A549 (cell line): Measurements from ENCODE around the gene SLC26A9. TPM values are rescaled to one million over a fixed set of nuclear protein-coding genes. Genes with fewer than 3 reads are reported as not detected.

Source experiments
- ATAC-seq, 2 experiments: fragments of 200-7000 bp in 1 of 2; fragments of >200 bp in 1 of 2; cut with Nextera tagmentation in 1 of 2; cut with Tn5 transposase in 1 of 2; 3 replicates each; pipeline versions ENCODE4 v1.8.0 to v1.9.1; 2018 to 2020; ENCODE audit warnings: mild to moderate bottlenecking in 1 of 2, moderate library complexity in 1 of 2
- CTCF ChIA-PET: fragments of 300-600 bp; sonication (Branson Sonifier 250); formaldehyde crosslinking; extraction: SDS; loops from one replicate; lab custom pipeline; 2021; ENCODE audit warnings: antibody characterized with exemption, inconsistent platforms; lab: Yijun Ruan, JAX
- POLR2A ChIA-PET: fragments of 350-600 bp; formaldehyde crosslinking; extraction: SDS; loops from one replicate; lab custom pipeline; 2021; ENCODE audit warnings: antibody characterized with exemption, inconsistent platforms; lab: Yijun Ruan, JAX
- DNase-seq, 2 experiments: peaks; one replicate each; pipeline versions ENCODE4 v3.0.0 to v3.0.0-alpha.2; 2011 to 2016; ENCODE audit warnings: low read depth in 1 of 2, low spot score in 1 of 2
- FAIRE-seq: peaks from 2 replicates; lab custom pipeline; 2011; peaks lifted over from hg19 to GRCh38; lab: Jason Lieb, UNC
- H3K27ac ChIP-seq, 2 experiments: fragments of >200 bp; sonication (Bioruptor Twin); formaldehyde crosslinking; 3 replicates each; pipeline ENCODE4 v1.5.1; 2016 to 2017
- H3K4me1 ChIP-seq: fragments of >200 bp; sonication (Bioruptor Twin); formaldehyde crosslinking; 3 replicates; pipeline ENCODE4 v1.6.1; 2016
- H3K4me2 ChIP-seq: fragments of >200 bp; sonication (Bioruptor Twin); formaldehyde crosslinking; 3 replicates; pipeline ENCODE4 v1.6.1; 2016
- H3K4me3 ChIP-seq: fragments of >200 bp; sonication (Bioruptor Twin); formaldehyde crosslinking; 3 replicates; pipeline ENCODE4 v1.5.1; 2016
- H3K9me3 ChIP-seq: fragments of >200 bp; sonication (Bioruptor Twin); formaldehyde crosslinking; 3 replicates; pipeline ENCODE4 v1.6.1; 2016
- CHD2 ChIP-seq: fragments of 150-350 bp; IDR thresholded peaks from 2 replicates; pipeline ENCODE4 v1.6.1; 2014; ENCODE audit warnings: low read length; ENCODE audit not compliant: partially characterized antibody
- EHMT2 ChIP-seq: fragments of 200-600 bp; sonication (generic); IDR thresholded peaks from 2 replicates; pipeline ENCODE4 v1.6.1; 2016; ENCODE audit warnings: antibody characterized with exemption, low read depth, mild to moderate bottlenecking, moderate library complexity
- EP300 ChIP-seq, 2 experiments: fragments of >200 bp; sonication (Bioruptor Twin); formaldehyde crosslinking; IDR thresholded peaks; 2 replicates in 1 of 2; 3 replicates in 1 of 2; pipeline ENCODE4 v1.6.1; 2016 to 2017
- GATA3 ChIP-seq: IDR thresholded peaks from 2 replicates; pipeline ENCODE4 v1.6.1; 2012; ENCODE audit warnings: borderline replicate concordance
- HOXB5 ChIP-seq: fragments of 250-450 bp; sonication (Bioruptor Pico); IDR thresholded peaks from 2 replicates; pipeline ENCODE4 v1.5.0; 2020; ENCODE audit warnings: mild to moderate bottlenecking, moderate library complexity
- MAFK ChIP-seq: fragments of 450-650 bp; IDR thresholded peaks from 2 replicates; pipeline ENCODE4 v1.6.1; 2014; ENCODE audit not compliant: partially characterized antibody
- MAZ ChIP-seq: fragments of 150-350 bp; IDR thresholded peaks from 2 replicates; pipeline ENCODE4 v1.6.1; 2014; ENCODE audit warnings: antibody characterized with exemption, low read depth, low read length, borderline replicate concordance
- NR3C1 ChIP-seq: fragments of >200 bp; sonication (Bioruptor Twin); formaldehyde crosslinking; IDR thresholded peaks from 3 replicates; pipeline ENCODE4 v1.6.1; 2017
- POLR2A ChIP-seq: IDR thresholded peaks from 2 replicates; pipeline ENCODE4 v1.6.1; 2012; ENCODE audit warnings: mild to moderate bottlenecking, low read length
- RARB ChIP-seq: fragments of 250-450 bp; sonication (Bioruptor Pico); IDR thresholded peaks from 2 replicates; pipeline ENCODE4 v1.8.0; 2021; ENCODE audit warnings: mild to moderate bottlenecking, moderate library complexity
- TFCP2L1 ChIP-seq: fragments of 250-450 bp; sonication (Bioruptor Pico); IDR thresholded peaks from 2 replicates; pipeline ENCODE4 v1.5.0; 2021; ENCODE audit warnings: mild to moderate bottlenecking
- WGBS: methylation state at CpG from one replicate; pipeline ENCODE4 v1.1.6; 2017; ENCODE audit errors: missing lambda C conversion rate; 5-methylcytosine and 5-hydroxymethylcytosine counted together
- polyA plus RNA-seq, 4 experiments: library from polyadenylated mRNA; depleted of rRNA in 3 of 4; stranded (reverse); fragments of >200 nt; fragmentation: RNase III in 1 of 4; extraction: RNeasy Plus Mini Kit Qiagen cat#74134 plus additional on column Dnase treatment in 1 of 4; gene quantifications; 2 replicates in 3 of 4; 3 replicates in 1 of 4; pipeline ENCODE4 v1.2.3, GENCODE V29; 2011 to 2017
- TF ChIP-seq, protein P1 (sequence below): IDR thresholded peaks from 2 replicates; pipeline ENCODE4 v1.6.1; 2012
- TF ChIP-seq, protein P2 (sequence below): IDR thresholded peaks from 2 replicates; pipeline ENCODE4 v1.6.1; 2012; ENCODE audit warnings: low read depth, borderline replicate concordance
- TF ChIP-seq, protein P3 (sequence below): fragments of 200-600 bp; sonication (generic); IDR thresholded peaks from 2 replicates; pipeline ENCODE4 v1.6.1; 2016; ENCODE audit warnings: antibody characterized with exemption, mild to moderate bottlenecking, moderate library complexity
- TF ChIP-seq, protein P4 (sequence below): fragments of 250-450 bp; sonication (Bioruptor Pico); IDR thresholded peaks from 2 replicates; pipeline ENCODE4 v1.5.0; 2021; ENCODE audit warnings: mild to moderate bottlenecking, moderate library complexity, borderline replicate concordance

Gene SLC26A9
- polyA plus RNA-seq, 2 of the 4 experiments (the other 2 are of a cell fraction) = 0.18 to 0.98 TPM

DNA sequence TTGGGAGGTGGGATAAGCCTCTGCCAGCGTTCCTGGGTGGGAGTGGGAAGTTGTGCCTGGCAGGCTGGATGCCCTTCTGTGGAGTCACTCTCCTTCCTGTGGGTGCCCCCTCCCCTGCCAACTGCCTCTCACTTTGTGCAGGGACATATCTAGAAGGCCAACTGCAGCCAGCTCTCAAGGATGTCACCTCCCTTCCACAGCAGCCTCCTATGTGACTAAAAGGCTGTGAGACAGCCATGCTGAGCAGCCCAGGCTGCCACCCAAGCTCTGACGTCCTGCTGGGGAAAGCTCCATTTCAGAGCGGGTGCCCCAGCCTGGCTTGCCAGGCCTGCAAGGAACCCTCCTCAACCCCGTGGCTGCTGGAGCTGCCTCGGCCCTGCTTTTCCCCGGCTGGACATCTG is 19.6 kb upstream of the SLC26A9 start:
- no peak for TF ChIP-seq GATA3
- TF ChIP-seq NR3C1 = no peak
- TF ChIP-seq POLR2A = no peak
- no peak for TF ChIP-seq EHMT2
- no peak for TF ChIP-seq EP300 (IDR thresholded peaks at IDR 0.05)
- TF ChIP-seq, protein P1, sequence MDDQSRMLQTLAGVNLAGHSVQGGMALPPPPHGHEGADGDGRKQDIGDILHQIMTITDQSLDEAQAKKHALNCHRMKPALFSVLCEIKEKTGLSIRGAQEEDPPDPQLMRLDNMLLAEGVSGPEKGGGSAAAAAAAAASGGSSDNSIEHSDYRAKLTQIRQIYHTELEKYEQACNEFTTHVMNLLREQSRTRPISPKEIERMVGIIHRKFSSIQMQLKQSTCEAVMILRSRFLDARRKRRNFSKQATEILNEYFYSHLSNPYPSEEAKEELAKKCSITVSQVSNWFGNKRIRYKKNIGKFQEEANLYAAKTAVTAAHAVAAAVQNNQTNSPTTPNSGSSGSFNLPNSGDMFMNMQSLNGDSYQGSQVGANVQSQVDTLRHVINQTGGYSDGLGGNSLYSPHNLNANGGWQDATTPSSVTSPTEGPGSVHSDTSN = no peak
- TF ChIP-seq, protein P2, sequence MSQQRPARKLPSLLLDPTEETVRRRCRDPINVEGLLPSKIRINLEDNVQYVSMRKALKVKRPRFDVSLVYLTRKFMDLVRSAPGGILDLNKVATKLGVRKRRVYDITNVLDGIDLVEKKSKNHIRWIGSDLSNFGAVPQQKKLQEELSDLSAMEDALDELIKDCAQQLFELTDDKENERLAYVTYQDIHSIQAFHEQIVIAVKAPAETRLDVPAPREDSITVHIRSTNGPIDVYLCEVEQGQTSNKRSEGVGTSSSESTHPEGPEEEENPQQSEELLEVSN = no peak
- TF ChIP-seq HOXB5 (CRISPR knock-in tag) = no peak
- no peak for TF ChIP-seq MAFK
- TF ChIP-seq, protein P3, sequence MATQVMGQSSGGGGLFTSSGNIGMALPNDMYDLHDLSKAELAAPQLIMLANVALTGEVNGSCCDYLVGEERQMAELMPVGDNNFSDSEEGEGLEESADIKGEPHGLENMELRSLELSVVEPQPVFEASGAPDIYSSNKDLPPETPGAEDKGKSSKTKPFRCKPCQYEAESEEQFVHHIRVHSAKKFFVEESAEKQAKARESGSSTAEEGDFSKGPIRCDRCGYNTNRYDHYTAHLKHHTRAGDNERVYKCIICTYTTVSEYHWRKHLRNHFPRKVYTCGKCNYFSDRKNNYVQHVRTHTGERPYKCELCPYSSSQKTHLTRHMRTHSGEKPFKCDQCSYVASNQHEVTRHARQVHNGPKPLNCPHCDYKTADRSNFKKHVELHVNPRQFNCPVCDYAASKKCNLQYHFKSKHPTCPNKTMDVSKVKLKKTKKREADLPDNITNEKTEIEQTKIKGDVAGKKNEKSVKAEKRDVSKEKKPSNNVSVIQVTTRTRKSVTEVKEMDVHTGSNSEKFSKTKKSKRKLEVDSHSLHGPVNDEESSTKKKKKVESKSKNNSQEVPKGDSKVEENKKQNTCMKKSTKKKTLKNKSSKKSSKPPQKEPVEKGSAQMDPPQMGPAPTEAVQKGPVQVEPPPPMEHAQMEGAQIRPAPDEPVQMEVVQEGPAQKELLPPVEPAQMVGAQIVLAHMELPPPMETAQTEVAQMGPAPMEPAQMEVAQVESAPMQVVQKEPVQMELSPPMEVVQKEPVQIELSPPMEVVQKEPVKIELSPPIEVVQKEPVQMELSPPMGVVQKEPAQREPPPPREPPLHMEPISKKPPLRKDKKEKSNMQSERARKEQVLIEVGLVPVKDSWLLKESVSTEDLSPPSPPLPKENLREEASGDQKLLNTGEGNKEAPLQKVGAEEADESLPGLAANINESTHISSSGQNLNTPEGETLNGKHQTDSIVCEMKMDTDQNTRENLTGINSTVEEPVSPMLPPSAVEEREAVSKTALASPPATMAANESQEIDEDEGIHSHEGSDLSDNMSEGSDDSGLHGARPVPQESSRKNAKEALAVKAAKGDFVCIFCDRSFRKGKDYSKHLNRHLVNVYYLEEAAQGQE = no peak
- TF ChIP-seq RARB = no peak
- no peak for TF ChIP-seq TFCP2L1 (CRISPR knock-in tag)
- TF ChIP-seq, protein P4, sequence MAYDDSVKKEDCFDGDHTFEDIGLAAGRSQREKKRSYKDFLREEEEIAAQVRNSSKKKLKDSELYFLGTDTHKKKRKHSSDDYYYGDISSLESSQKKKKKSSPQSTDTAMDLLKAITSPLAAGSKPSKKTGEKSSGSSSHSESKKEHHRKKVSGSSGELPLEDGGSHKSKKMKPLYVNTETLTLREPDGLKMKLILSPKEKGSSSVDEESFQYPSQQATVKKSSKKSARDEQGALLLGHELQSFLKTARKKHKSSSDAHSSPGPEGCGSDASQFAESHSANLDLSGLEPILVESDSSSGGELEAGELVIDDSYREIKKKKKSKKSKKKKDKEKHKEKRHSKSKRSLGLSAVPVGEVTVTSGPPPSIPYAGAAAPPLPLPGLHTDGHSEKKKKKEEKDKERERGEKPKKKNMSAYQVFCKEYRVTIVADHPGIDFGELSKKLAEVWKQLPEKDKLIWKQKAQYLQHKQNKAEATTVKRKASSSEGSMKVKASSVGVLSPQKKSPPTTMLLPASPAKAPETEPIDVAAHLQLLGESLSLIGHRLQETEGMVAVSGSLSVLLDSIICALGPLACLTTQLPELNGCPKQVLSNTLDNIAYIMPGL (CRISPR knock-in tag) = no peak
- no peaks in the 10 kb centered on the region for H3K4me1 ChIP-seq
- POLR2A ChIA-PET = no interaction called here
- no peak for FAIRE-seq
- WGBS = 69% methylated on average over 6 of the region's 6 CpGs
- H3K9me3 ChIP-seq = no peaks in the 10 kb centered on the region
- peak overlapping the region in 1 of 2 experiments; percentile 0; a peak in 1 of 6 replicates for H3K27ac ChIP-seq
- H3K4me3 ChIP-seq = no peak overlapping the region
- no peak overlapping the region for H3K4me2 ChIP-seq
- no peak for DNase-seq
- CTCF ChIA-PET = interaction anchor here (1.2 to 7.4 kb wide), 4 partner anchors 15 to 171 kb away, joined by 4 to 80 read pairs (median 34); no protein-coding TSS in a partner anchor
- 0 out of 6 replicates have a peak, but pooled peaks of 1 of the 2 experiments have one; percentile 17 for ATAC-seq

DNA sequence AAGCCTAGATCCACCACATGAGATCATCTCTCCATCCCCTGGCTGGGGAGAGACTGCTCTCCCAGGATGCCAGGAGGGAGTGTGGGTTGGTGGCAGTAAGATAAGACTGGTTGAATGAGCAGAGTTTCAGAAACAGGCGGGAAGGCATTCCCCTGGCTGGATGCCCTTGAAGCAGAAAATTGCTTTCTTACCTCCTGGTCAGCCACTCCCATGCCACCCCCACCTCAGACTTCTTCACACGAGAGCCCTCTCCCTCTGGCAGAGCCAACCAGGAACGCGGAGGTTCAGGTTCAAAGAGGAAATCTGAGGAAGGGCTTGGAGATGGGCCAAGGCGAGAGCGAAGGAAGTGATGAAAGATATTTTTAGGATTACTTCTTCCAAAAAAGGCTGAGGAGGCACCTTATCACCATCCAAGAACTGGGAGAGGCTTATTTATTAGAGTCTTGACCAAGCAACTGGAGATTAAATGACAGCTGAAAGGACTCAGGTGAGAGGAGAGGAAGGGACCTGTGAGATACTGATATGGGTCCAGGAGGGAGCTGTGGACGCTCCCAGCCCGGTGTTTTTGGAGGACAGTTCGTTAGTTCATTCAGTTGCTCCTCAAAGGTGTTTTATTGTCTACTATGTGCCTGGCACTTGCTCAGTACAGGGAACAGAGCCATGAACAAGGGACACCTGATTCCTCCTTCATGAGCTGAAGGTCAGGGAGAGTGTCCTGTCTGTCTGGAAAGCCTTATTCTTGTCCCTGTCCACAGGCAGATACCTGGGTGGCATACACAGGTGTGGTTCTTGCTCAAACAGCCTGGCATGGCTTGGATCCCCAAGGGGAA is 18.9 kb upstream of the SLC26A9 start:
- Histone ChIP-seq H3K4me1 (no peaks in the 10 kb centered on the region), H3K27ac (peak overlapping the region in 1 of 2 experiments; percentile 0; a peak in 1 of 6 replicates), H3K9me3 (no peaks in the 10 kb centered on the region), H3K4me3 (no peak overlapping the region), H3K4me2 (no peak overlapping the region)
- no peak for TF ChIP-seq CHD2
- no peak for TF ChIP-seq MAZ
- TF ChIP-seq GATA3 = no peak
- ChIA-PET CTCF (interaction anchor here (1.2 to 7.4 kb wide), 6 partner anchors 8 to 170 kb away, joined by 4 to 80 read pairs (median 13); no protein-coding TSS in a partner anchor), POLR2A (no interaction called here)
- no peak for ATAC-seq
- no peak for FAIRE-seq
- DNase-seq = no peak
- WGBS = 83% methylated on average over 9 of the region's 9 CpGs
